HG02678 (cell line): ENCODE results near the gene SEC16A.
"Not testable (repeated sequence)": the region's sequence is repeated elsewhere in the genome, so short reads cannot be mapped to it uniquely, and the experiment has no call there.

Source experiments
- ATAC-seq: cut with Tn5 transposase; IDR thresholded peaks from one replicate; pipeline ENCODE4 v1.9.1; 2021; ENCODE audit warnings: mild to moderate bottlenecking, moderate library complexity; ENCODE audit not compliant: unreplicated experiment

The SEC16A gene

DNA sequence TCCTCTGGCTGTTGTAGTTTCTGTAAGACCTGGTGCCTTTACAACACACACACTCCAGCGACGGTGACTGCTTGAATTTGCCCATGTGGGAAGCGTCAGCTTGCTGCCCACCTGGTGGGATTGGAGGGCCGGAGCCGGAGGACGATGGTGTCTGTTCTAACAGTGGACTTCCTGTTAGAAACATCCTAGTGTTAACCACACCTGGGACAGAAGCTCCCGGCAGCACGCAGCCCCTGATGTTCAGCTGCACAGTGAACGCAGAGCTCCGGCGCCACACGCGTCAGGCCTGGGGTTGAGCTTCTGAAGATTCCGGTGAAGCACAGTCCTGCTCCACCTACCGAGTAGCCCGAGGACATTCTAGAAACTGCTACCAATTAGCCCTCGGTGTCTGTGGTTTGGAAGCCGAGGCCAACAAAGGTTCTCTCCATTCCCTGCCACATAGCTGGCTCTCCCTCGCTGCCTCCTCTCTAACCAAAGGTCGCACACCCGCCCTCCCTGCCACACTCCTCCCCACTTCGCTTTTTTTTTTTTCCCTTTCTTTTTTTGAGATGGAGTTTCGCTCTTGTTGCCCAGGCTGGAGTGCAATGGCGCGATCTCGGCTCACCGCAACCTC, 58.0 kb downstream of the SEC16A start:
- ATAC-seq, result no peak

DNA sequence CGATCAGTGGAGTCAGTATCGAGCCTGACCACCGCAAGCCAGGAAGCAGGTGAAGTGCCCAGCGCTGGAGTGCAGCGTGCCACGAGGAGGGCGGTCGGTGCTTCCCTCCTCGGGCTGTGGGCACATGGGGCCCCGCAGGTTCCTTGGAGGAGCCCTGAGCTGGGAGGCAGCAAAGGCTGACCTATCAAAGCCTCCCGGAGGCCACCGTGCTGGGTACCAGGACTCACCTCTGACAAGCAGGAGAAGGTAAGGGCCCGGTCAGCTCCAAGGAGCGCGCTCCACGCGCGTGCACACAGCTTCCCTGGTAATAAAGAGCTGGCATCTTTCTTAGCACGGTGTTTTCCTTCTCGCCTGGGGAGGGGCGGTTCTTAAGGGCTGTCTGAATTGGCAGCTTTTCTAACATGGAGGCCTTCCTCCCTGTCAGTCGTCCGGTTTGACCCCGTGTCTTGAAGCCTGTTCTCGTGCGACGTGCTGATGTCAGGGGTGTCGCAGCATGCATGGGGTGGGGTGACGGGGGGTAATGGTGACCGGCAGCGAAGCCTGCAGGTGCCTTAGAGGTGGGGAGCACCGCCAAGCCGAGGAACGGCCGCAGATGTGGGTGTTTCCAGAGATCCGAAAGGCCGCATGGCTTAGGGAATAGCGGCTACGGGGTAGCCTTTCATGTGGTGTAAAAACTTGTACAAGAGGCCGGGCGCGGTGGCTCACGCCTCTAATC, 59.3 kb downstream of the SEC16A start:
- no peak for ATAC-seq

DNA sequence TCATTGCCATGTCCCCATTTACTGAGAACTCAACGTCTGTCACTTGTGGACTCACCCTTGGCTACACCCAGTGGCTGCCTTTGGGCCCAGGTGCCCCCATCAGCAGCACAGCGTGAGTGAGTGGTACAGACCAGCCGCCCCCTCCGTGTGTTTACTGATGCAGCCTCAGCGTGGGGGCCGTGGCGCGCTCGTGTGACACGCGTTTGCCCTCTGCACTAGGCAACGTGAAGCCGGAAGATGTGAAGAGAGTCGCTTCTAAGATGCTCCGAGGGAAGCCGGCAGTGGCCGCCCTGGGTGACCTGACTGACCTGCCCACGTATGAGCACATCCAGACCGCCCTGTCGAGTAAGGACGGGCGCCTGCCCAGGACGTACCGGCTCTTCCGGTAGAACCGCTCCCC, 60.0 kb downstream of the SEC16A start:
- no peak for ATAC-seq

DNA sequence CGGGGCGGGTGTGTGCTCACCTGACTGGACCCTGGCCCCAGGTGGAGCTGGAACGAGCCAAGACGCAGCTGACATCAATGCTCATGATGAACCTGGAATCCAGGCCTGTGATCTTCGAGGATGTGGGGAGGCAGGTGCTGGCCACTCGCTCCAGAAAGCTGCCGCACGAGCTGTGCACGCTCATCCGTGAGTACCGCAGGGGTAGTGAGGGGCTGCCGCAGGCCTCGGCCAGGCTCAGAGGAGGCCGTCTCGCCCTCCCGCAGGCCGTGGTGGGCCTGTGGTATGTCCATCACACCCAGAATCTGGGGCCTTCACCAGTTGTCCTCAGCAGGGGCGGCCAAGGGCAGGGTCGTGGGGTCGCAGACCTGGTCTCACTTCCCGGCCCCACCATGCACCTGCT, 61.0 kb downstream of the SEC16A start:
- no peak for ATAC-seq

DNA sequence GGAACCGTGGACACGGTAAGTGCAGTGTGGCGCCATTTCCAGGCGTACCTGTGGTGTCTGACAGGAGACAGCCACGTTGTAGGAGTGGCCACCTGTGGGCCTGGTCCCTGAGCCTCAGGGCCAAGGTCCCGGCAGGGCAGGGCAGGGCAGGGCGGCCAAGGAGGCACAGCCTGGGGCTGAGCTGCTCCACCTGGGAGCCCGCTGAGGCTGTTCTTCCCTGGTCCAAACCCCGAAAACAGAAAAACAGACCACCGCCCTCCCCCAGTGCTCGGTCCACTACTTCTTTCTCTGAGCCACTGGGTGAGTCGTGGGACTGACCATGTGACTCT, 63.8 kb downstream of the SEC16A start:
- no peak for ATAC-seq

DNA sequence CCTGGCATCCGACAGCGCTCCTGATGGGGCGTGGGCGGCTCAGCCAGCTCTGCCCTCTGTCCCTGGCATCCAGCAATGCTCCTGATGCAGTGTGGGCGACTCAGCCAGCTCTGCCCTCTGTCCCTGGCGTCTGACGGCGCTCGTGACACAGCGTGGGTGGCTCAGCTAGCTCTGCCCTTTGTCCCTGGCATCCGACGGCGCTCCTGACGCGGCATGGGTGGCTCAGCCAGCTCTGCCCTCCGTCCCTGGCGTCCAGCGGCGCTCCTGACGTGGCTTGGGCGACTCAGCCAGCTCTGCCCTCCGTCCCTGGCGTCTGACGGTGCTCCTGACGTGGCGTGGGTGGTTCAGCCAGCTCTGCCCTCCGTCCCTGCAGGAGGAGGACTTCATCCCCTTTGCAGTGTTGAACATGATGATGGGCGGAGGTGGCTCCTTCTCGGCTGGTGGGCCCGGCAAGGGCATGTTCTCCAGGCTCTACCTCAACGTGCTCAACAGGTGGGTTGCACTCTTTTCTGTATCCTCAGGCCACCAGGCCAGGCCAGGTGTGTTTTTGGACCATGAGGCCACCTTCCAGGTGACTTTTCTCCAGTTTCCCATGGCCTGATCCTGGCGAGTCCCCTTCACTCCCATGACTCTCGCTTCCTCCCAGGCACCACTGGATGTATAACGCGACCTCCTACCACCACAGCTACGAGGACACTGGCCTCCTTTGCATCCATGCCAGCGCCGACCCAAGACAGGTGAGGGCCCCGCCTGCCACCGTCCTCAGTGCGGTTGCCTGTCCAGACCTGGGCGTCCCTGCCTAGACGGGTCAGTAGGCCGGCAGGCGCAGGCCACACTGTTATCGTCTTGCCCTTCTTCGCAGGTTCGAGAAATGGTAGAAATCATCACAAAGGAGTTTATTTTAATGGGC, 64.4 kb downstream of the SEC16A start:
- no peak for ATAC-seq

DNA sequence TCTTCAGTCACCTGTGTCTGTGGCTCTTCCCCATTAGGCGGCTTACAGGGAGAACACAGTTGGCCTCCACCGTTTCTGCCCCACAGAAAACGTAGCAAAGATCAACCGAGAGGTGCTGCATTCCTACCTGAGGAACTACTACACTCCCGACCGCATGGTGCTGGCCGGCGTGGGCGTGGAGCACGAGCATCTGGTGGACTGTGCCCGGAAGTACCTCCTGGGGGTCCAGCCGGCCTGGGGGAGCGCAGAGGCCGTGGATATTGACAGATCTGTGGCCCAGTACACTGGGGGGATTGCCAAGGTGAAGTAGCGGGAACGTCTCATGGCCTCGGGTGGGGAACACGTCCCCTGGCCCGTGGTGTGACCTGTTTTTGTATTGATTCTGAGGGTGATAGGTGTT, 65.9 kb downstream of the SEC16A start:
- no peak for ATAC-seq

DNA sequence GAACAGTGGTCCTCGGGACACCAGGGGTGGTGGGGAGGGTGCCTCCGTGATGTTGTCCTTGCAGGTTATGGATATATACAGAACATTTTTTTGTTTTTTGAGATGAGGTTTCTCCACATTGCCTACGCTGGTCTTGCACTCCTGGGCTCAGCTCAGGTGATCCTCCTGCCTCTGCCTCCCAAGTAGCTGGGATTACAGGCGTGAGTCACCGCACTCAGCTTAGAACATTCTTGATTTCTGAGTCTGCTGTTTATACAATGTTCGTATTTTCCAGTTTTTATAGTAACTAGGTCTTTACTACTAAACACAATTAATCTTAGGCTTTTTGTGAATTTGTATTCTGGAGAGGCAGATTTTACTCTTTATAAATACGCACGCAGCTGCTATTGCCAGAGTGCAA, 66.4 kb downstream of the SEC16A start:
- ATAC-seq, result no peak

DNA sequence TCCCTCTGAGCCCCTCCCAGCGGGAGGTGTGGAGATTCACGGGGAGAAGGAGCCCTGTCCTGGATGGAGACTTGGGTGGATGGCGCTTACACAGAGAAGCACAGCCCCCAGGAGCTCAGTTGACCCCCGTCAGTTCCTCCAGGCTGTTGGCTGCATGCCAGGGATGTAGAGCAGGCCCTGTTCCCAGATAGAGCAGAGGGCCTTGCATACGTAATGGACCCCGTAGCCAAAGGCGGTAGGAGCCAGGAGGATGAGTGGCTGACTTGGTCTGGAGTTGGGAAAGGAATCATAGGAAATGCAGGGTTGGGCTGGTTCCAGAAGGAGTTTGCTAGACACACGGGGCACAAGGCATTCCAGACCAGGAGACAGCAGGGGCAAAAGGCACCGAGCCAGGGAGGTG, 69.9 kb downstream of the SEC16A start:
- no peak for ATAC-seq

DNA sequence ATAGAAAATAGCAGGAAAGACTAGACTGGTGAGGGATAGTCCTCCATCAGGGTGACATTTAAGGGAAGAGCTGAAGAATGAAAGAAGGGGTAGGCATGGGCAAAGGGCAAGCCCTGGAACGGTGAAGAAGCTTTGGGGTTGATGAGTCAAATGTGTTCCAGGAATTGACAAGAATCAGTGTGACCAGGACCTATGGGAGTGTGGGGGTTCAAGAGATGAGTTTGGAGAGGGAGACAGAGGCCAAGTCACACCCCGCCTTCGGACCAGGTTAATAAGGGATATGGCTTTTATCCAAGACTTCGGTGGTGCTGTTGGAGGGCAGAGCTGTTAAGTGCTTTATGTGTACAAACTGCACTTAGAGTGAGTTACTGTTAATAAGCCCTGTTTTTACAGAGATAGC, 71.5 kb downstream of the SEC16A start:
- ATAC-seq, result no peak

DNA sequence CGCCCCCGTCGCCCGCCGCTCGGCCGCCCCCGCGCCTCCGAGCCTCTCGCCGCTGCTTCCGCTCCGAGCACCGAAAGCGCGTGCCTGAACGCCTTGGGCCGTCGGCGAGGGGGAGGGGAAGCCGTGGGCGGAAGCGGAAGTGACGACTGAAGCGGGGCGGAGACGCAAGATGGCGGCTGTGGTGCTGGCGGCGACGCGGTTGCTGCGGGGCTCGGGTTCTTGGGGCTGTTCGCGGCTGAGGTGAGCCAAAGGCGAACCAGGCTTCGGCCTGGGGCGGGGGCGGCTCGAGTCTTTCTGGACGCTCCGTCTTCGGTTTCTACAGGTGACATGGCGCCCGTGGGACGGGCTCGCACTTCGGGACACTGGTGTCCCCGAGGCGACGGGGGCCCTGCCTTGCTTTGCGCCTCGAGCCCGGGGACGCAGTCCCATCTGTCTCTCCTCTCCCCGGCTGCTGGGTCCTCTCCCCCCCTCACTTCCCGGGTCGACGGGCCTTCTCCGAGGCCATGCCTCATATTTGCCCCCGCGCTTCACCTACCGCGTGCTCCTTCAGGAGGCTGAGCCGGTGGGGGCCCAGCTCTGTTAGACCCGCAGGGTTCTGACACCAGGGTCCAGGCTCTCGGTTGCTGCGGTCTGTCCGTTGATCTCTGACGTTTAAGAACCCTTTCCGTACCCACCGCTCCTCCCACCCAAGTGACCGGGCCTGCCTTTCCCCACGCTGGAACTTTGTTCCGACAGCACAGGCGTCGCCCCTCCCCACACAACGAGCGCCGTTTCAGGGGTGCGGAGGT, 72.1 kb downstream of the SEC16A start, which contains the start of the genes ENTR1 and PMPCA:
ENTR1 (minus strand) TSS at position 115 of the 788 bp plus-strand sequence. CDS start 217 bp downstream, outside the sequence.
PMPCA (plus strand) TSS at position 159 of the 788 bp plus-strand sequence; CDS start at position 170, 11 bp downstream.
- ATAC-seq, result peak; percentile 82

DNA sequence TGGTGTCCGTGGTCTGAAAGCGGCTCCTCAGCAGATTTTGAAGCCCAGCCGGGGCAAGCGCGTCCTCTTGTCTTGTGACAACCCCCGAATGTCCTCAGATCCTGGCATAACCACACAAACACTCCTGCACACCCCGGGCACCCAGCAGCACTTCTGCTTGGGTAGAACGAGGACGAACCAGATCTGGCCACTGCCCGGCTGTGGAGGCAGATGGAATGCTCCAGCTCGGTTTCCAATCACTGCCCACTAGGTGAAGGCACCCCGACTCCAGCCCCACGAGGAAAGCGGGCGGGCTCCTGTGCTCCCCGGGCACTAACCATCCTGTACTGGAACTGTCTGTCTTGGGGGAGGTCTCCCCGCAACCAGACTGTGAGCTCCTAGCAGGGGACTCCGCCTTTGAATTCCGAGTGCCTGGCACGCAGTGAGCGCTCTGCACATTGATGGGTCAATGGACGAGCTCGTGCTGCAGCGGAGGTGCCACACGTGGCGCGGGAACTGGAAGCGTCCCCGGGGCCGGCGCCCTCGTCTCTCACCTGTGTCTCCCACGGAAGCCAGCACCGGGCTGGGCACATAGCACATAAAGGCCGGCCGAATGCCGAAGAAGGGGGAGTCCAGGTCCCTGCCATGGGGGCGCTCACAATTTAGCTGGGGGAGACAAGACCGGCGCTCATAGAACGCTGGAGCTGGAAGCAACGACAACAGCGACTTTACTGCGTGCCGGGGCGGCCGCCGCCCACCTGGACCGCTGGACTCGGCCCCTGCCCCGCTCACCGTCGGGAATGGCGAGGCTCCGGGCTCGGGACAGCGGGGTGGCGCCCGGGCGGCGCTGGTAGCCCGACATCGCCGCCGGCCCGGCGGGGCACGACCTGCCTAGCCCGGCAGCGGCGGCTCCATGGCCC, 73.0 kb downstream of the SEC16A start:
- ATAC-seq, result peak; percentile 22

DNA sequence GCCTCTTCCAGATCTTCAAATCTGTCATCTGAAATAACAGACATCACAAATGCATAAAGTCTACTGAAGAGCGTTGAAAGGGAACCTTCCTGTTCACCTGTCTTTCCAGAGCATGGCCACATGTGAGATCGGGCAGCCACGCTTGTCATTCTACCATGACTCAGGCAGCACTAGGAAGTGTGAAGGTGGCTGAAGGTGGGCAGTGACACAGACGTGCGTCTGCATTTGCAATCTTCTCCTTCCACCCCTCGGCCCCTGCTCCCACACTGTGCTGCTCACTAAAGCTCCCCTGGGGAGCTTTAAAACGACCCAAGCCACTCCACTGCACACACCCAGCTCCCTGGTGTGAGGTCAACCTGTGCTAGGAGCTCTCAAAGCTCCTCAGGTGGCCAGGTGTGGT, 74.9 kb downstream of the SEC16A start:
- no peak for ATAC-seq

DNA sequence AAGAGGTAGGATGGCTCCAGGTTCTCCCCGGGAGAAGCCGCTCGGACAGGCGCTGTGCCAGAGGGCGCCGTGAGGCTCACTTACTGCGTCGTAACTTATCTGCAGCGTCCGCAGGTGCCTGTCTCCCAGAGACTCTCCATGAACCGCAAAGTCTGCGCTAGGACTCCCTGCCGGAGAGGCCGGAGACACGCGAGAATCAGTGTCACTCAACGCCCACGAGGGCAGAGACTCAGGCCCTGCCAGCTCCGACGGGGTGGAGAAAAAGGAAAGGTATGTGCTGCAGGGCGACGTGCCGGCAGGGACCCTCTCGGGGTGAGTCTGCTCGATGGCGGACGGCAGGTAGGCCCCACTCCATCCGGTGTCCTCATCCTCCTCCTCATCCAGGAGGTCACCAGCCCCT, 75.8 kb downstream of the SEC16A start:
- not testable (repeated sequence) for ATAC-seq

DNA sequence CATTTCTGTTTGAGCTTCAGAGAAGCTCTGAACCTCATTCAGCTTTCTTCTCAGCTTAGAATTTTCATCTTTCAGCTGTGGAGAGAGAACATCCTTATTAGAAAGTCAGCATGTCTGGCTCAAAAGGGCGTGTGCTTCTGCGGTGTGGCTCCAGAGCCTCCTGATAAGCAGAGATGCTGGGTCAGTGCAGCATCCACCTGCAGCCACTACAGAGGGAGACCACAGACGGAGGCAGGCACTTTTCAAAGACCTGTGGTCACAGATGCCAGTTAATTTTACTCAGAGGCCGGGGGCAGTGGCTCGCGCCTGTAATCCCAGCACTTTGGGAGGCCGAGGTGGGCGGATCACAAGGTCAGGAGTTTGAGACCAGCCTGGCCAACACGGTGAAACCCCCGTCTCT, 76.9 kb downstream of the SEC16A start:
- ATAC-seq, result not testable (repeated sequence)

DNA sequence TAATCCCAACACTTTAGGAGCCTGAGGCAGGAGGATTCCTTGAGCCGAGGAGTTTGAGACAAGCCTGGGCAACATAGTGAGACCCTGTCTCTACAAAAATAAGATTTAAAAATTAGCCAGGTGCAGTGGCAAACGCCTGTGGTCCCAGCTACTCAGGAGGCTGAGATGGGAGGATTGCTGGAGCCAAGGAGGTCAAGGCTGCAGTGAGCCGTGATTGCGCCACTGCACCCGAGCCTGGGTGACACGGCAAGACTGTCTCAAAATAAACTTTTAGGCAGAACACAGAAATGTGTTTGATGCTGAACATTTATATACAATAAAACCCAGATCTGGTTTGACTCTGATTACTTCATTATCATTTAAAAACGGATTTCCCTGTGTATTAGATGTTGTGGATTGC, 77.4 kb downstream of the SEC16A start:
- ATAC-seq, result no peak

DNA sequence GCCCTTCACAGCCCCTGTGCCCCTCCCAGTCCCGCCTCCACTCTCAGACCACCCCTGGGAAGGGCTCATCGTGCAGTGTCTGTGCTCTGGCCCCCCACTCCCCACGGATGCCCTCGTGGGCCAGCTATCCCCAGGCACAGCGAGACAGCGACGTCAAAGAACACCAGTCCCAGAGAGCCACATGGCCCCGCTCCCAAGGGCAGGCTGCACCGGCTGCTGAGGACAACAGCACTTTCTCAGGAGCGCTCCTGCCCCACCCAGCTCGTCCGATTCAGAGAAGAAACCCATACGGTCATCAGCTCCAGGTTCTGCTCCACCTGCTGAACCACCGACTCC, 78.1 kb downstream of the SEC16A start:
- no peak for ATAC-seq

DNA sequence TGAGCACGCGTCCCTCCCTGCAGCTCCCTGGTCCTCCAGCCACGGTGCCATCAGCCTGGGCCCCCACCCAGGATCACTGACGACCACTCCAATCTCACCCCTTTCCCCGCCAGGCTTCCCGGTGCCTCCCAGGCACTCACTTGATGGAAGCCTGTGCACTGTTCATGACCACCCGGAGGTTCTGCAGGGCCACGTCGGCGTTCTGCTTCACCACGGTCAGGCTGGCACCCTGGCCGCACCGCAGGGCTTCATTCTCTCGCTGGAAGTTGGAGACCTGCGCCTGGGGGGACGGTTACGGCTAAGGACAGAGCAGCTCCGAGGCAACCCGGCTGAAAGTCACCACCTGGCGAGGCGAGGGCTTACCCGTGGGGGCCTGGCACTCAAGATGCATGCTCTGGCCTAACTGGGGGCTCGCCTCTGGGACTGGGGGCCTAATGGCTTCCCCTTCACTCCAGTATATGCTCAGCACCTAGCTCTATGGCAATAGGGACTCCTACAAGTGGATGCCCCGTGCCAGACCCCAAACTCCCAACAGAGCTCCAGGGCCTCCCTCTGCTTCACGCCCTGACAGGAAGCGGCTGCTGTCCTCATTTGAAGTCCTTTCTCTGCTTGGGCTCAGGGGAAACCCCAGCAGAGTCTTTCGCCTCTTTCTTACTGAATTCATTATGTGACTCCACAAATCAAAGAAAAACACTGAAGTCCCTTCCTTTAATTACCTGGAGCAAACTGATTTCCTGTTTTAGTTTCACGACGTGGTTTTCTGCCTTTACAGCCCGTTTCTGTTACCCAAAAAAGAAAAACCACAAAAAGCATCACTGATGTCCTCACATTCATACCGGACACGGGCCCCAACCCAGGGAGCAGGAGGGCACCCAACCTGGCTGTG, 78.7 kb downstream of the SEC16A start:
- ATAC-seq, result no peak

DNA sequence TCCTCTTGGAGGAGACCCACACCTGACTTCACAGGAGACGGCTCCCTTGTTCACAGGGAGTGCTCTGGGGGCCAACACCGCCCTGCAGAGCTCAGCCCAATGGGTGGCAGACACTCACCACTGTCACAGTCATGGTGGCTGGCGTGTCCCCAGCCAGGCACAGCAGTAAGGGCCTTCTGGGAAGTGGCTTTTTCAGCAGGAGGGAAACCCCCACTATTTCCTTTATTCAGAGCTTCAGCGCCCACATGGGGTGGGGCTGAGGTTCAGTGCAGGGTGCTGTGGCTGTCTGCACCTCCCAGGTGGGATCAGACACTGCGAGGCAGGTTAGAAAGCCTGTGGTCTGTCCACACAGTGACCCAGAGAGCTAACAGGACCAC, 79.3 kb downstream of the SEC16A start:
- no peak for ATAC-seq
